GM12878 (cell line): ENCODE data around the gene CALHM1. TPM values are rescaled to one million over a fixed set of nuclear protein-coding genes. Genes with fewer than 3 reads are reported as not detected.

ENCODE experiments used
- ATAC-seq: fragments of 200-7000 bp; cut with Tn5 transposase; 3 replicates; pipeline ENCODE4 v1.9.1; 2020; ENCODE audit warnings: mild to moderate bottlenecking, moderate library complexity
- BruUV-seq: library from RNA; stranded (reverse); fragments of 400-500 nt; replicated peaks from 2 replicates; lab custom pipeline; 2021; lab: Mats Ljungman, UMichigan
- CTCF ChIA-PET: fragments of 300-600 bp; sonication (Branson Sonifier 250); formaldehyde crosslinking; extraction: SDS; loops from one replicate; lab custom pipeline; 2021; ENCODE audit warnings: inconsistent platforms; lab: Yijun Ruan, JAX
- POLR2A ChIA-PET: fragments of 350-600 bp; formaldehyde crosslinking; extraction: SDS; loops from one replicate; lab custom pipeline; 2021; ENCODE audit warnings: inconsistent platforms; lab: Charles Lee
- RAD21 ChIA-PET: fragments of 300-600 bp; sonication (Branson Sonifier 250); formaldehyde crosslinking; loops from one replicate; lab custom pipeline; 2023; ENCODE audit warnings: antibody characterized with exemption; ENCODE audit not compliant: unreplicated experiment; lab: Charles Lee
- SMC1A ChIA-PET: fragments of 300-600 bp; sonication (Branson Sonifier 250); formaldehyde crosslinking; loops from one replicate; lab custom pipeline; 2023; ENCODE audit not compliant: unreplicated experiment, uncharacterized antibody; lab: Charles Lee
- DNase-seq: peaks from one replicate; pipeline ENCODE4 v3.0.0-alpha.2; 2011; ENCODE audit warnings: low read depth, low spot score
- FAIRE-seq: peaks from 3 replicates; lab custom pipeline; 2011; peaks lifted over from hg19 to GRCh38; lab: Jason Lieb, UNC
- H2AFZ ChIP-seq: 2 replicates; pipeline ENCODE4 v1.6.0; 2011; ENCODE audit warnings: low read depth, low read length, control low read depth; ENCODE audit not compliant: control insufficient read depth
- H3K27ac ChIP-seq: 2 replicates; pipeline ENCODE4 v1.5.1; 2011; ENCODE audit warnings: control low read depth; ENCODE audit not compliant: control insufficient read depth, insufficient read depth
- H3K27me3 ChIP-seq, 2 experiments: replicated peaks in 1 of 2; 2 replicates each; pipeline versions ENCODE4 v1.6.0 to v1.6.1; 2011; ENCODE audit warnings: low read length in 1 of 2; ENCODE audit not compliant: control insufficient read depth in 2 of 2, insufficient read depth in 2 of 2
- H3K36me3 ChIP-seq, 2 experiments: 2 replicates each; pipeline ENCODE4 v1.5.1; 2011; ENCODE audit warnings: low read length in 1 of 2; ENCODE audit not compliant: control insufficient read depth in 2 of 2, insufficient read depth in 2 of 2
- H3K4me1 ChIP-seq: 2 replicates; pipeline ENCODE4 v1.6.1; 2011; ENCODE audit warnings: mild to moderate bottlenecking, low read length, moderate library complexity, mixed read lengths; ENCODE audit not compliant: control insufficient read depth, insufficient read depth
- H3K4me2 ChIP-seq: 2 replicates; pipeline ENCODE4 v1.6.0; 2011; ENCODE audit warnings: control low read depth; ENCODE audit not compliant: control insufficient read depth, insufficient read depth
- H3K4me3 ChIP-seq: fragments of 200-600 bp; sonication (generic); 2 replicates; pipeline ENCODE4 v1.5.1; 2016
- H3K79me2 ChIP-seq: 2 replicates; pipeline ENCODE4 v1.6.0; 2011; ENCODE audit warnings: low read length; ENCODE audit not compliant: control insufficient read depth, insufficient read depth
- H3K9ac ChIP-seq: 2 replicates; pipeline ENCODE4 v1.8.0; 2011; ENCODE audit warnings: low read length, control low read depth, mixed read lengths; ENCODE audit not compliant: control insufficient read depth, insufficient read depth
- H3K9me3 ChIP-seq: replicated peaks from 3 replicates; pipeline ENCODE4 v1.5.1; 2011; ENCODE audit warnings: mild to moderate bottlenecking, low read length; ENCODE audit not compliant: control insufficient read depth, insufficient read depth
- H4K20me1 ChIP-seq: 2 replicates; pipeline ENCODE4 v1.6.0; 2011; ENCODE audit not compliant: control insufficient read depth, insufficient read depth
- CBX5 ChIP-seq: sonication (generic); IDR thresholded peaks from 2 replicates; pipeline ENCODE4 v1.6.1; 2016; ENCODE audit warnings: low read depth, moderate library complexity, mild to moderate bottlenecking, inconsistent platforms
- EED ChIP-seq: sonication (generic); IDR thresholded peaks from 2 replicates; pipeline ENCODE4 v1.6.1; 2016; ENCODE audit warnings: antibody characterized with exemption, low read depth
- IRF3 ChIP-seq: fragments of 450-650 bp; IDR thresholded peaks from 2 replicates; pipeline ENCODE4 v1.6.1; 2014; ENCODE audit warnings: mild to moderate bottlenecking
- POLR2AphosphoS5 ChIP-seq: IDR thresholded peaks from 2 replicates; pipeline ENCODE4 v1.6.1; 2011; ENCODE audit warnings: mild to moderate bottlenecking, low read length, inconsistent platforms
- POU2F2 ChIP-seq: IDR thresholded peaks from 3 replicates; pipeline ENCODE4 v1.6.1; 2011; ENCODE audit warnings: low read depth, mild to moderate bottlenecking, low read length, borderline replicate concordance
- SPI1 ChIP-seq: IDR thresholded peaks from 2 replicates; pipeline ENCODE4 v1.6.1; 2011; ENCODE audit warnings: low read depth, mild to moderate bottlenecking, low read length, moderate library complexity, borderline replicate concordance; ENCODE audit not compliant: insufficient read depth
- TBL1XR1 ChIP-seq: IDR thresholded peaks from 2 replicates; pipeline ENCODE4 v1.6.1; 2012; ENCODE audit warnings: low read depth, low read length, improper control_type of control experiment
- ZNF384 ChIP-seq: IDR thresholded peaks from 2 replicates; pipeline ENCODE4 v1.6.1; 2012; ENCODE audit warnings: low read depth, mild to moderate bottlenecking, low read length, improper control_type of control experiment, borderline replicate concordance
- ZSCAN29 ChIP-seq: fragments of 450-650 bp; IDR thresholded peaks from 2 replicates; pipeline ENCODE4 v1.6.1; 2017; ENCODE audit warnings: mild to moderate bottlenecking, moderate library complexity
- WGBS: methylation state at CpG from one replicate; pipeline ENCODE4 v1.1.6; 2016; ENCODE audit warnings: low lambda C conversion rate; ENCODE audit not compliant: insufficient replicate concordance, insufficient coverage; ENCODE audit errors: missing lambda C conversion rate; 5-methylcytosine and 5-hydroxymethylcytosine counted together
- in situ Hi-C: fragments of 300-500 bp; cut with MboI; formaldehyde crosslinking; loops from 9 replicates; pipeline ENCODE4 v1.14.3; 2018; ENCODE audit warnings: mixed read lengths
- intact Hi-C: fragments of 100-400 bp; cut with micrococcal nuclease; formaldehyde crosslinking; loops from one replicate; pipeline ENCODE4 v1.14.2; 2022; ENCODE audit not compliant: unreplicated experiment
- polyA plus RNA-seq, 11 experiments: library from polyadenylated mRNA; depleted of rRNA in 4 of 11; unstranded in 6 of 11; stranded (reverse) in 5 of 11; fragments of >200 nt; fragmentation: Nextera tagmentation in 4 of 11; fragmentation: Illumina TruSeq in 1 of 11; extraction: Ambion mirVana in 4 of 11; extraction: Trizol in 1 of 11; gene quantifications; 1 replicate in 1 of 11; 2 replicates in 10 of 11; pipeline versions ENCODE4 v1.2.1 to v1.2.3, GENCODE V29; 2011 to 2016; ENCODE audit warnings: inconsistent platforms in 2 of 11, missing spikeins in 2 of 11, low read depth in 1 of 11
- total RNA-seq, 4 experiments: library from RNA; depleted of rRNA in 3 of 4; stranded (reverse); fragments of >200 nt in 3 of 4; fragmentation: Illumina TruSeq in 1 of 4; extraction: Trizol in 1 of 4; gene quantifications; 2 replicates each; pipeline versions ENCODE4 v1.2.1 to v1.2.3, GENCODE V29; 2013 to 2021
- TF ChIP-seq, protein P1 (sequence below): fragments of 150-350 bp; IDR thresholded peaks from 2 replicates; pipeline ENCODE4 v1.6.1; 2016; ENCODE audit warnings: low read depth, low read length

CALHM1 gene
- total and polyA plus RNA-seq, 10 of the 15 experiments (the other 5 are each of a cell fraction or from before 2014, with no cell fraction given) = 0.05 to 1.7 (median 0.17) TPM

GRCh38 chr10:103466734-103467133 is 8.0 kb upstream of the CALHM1 start:
- Histone ChIP-seq H3K79me2 (no peaks in the 10 kb centered on the region), H3K27ac (peak overlapping the region; percentile 92), H3K27me3 (no peaks in the 10 kb centered on the region), H3K4me1 (peaks cover 61% of the 10 kb centered on the region), H3K9ac (peak overlapping the region; percentile 73), H4K20me1 (no peaks in the 10 kb centered on the region), H3K4me3 (0 out of 2 replicates have a peak overlapping the region, but pooled peaks have one; percentile 33), H3K4me2 (peak overlapping the region; percentile 72), H2AFZ (peak overlapping the region; percentile 29), H3K9me3 (no peaks in the 10 kb centered on the region), H3K36me3 (no peaks in the 10 kb centered on the region)
- WGBS = 0% methylated on average over 3 of the region's 3 CpGs
- in situ Hi-C loops (no loop called here), intact Hi-C loops (no loop called here)
- RAD21 ChIA-PET = interaction anchor here (1.0 to 3.9 kb wide), 6 partner anchors 8 to 21 kb away, joined by 3 to 55 read pairs (median 5); partner anchors contain the start of gene CALHM2
- POLR2A ChIA-PET = interaction anchor here (0.6 to 9.3 kb wide), 5 partner anchors 8 to 289 kb away, joined by 4 to 144 read pairs (median 11); partner anchors contain the start of genes CALHM1 and CALHM2
- SMC1A ChIA-PET = interaction anchor here (0.9 to 4.1 kb wide), 5 partner anchors 10 to 68 kb away, joined by 3 to 32 read pairs (median 9); partner anchors contain the start of gene CALHM2
- CTCF ChIA-PET = interaction anchor here (1.0 to 9.2 kb wide), 7 partner anchors 9 to 98 kb away, joined by 3 to 52 read pairs (median 5); partner anchors contain the start of genes CALHM2 and TAF5
- TF ChIP-seq ZSCAN29 (no peak), EED (no peak), ZNF384 (no peak), POLR2AphosphoS5 (0 out of 2 replicates have a peak, but pooled peaks have one; percentile 15)
- FAIRE-seq (no peak), DNase-seq (no peak), ATAC-seq (0 out of 3 replicates have a peak, but pooled peaks have one; percentile 2)
- BruUV-seq = TSS peak; percentile 96

DNA sequence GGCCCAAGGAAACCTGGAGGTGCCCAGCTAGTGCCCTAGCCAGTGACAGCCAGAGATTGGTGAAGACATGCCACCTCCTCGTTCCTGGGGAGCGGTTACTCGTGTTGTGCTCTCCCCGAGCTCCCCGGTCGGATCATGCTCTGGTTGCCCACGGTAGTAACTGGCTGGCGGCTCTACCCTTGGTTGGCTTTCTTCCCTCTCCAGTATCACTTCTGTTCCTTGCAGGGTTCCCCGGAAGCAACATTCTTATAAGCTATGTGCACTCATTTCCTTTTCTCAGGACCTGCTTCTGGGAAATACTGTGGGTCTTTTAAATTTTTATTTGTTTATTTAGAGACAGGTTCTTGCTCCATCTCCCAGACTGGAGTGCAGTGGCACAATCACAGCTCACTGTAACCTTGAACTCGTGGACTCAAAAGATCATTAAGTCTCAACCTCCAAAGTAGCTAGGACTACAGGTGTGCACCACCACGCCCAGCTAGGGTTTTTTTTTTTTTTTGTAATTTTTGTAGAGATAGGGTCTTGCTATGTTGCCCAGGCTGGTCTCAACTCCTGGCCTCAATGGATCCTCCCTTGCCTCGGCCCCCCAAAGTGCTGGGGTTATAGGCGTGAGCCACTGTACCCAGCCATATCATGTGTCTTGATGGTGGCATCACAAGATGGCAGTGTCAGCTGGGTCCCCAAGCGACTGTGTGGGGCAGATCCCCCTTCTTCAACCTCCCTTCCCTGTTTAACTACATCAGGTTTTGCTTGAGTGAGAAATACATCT is 6.9 kb upstream of the CALHM1 start:
- in situ Hi-C loops (no loop called here), intact Hi-C loops (no loop called here)
- 36% methylated on average over 14 of the region's 14 CpGs for WGBS
- POLR2A ChIA-PET = interaction anchor here (0.7 to 9.3 kb wide), 4 partner anchors 10 to 25 kb away, joined by 3 to 144 read pairs (median 15); partner anchors contain the start of gene CALHM2
- Histone ChIP-seq H3K4me1 (peaks cover 52% of the 10 kb centered on the region), H3K9me3 (no peaks in the 10 kb centered on the region), H3K27ac (peak overlapping the region; percentile 53), H3K4me2 (no peak overlapping the region), H2AFZ (no peak overlapping the region), H4K20me1 (no peaks in the 10 kb centered on the region), H3K36me3 (no peaks in the 10 kb centered on the region), H3K27me3 (no peaks in the 10 kb centered on the region), H3K79me2 (no peaks in the 10 kb centered on the region), H3K9ac (no peak overlapping the region), H3K4me3 (no peak overlapping the region)
- CTCF ChIA-PET = interaction anchor here (0.5 to 9.2 kb wide), 9 partner anchors 10 to 97 kb away, joined by 3 to 52 read pairs (median 4); partner anchors contain the start of genes CALHM2 and TAF5
- DNase-seq = no peak
- RAD21 ChIA-PET = interaction anchor here (0.6 to 3.9 kb wide), 8 partner anchors 8 to 25 kb away, joined by 3 to 55 read pairs (median 4); partner anchors contain the start of gene CALHM2
- no peak for FAIRE-seq
- peak; percentile 13 for ATAC-seq
- SMC1A ChIA-PET = interaction anchor here (0.7 to 4.1 kb wide), 7 partner anchors 9 to 753 kb away, joined by 3 to 32 read pairs (median 7); partner anchors contain the start of gene CALHM2
- BruUV-seq = no TSS peak
- TF ChIP-seq, protein P1, sequence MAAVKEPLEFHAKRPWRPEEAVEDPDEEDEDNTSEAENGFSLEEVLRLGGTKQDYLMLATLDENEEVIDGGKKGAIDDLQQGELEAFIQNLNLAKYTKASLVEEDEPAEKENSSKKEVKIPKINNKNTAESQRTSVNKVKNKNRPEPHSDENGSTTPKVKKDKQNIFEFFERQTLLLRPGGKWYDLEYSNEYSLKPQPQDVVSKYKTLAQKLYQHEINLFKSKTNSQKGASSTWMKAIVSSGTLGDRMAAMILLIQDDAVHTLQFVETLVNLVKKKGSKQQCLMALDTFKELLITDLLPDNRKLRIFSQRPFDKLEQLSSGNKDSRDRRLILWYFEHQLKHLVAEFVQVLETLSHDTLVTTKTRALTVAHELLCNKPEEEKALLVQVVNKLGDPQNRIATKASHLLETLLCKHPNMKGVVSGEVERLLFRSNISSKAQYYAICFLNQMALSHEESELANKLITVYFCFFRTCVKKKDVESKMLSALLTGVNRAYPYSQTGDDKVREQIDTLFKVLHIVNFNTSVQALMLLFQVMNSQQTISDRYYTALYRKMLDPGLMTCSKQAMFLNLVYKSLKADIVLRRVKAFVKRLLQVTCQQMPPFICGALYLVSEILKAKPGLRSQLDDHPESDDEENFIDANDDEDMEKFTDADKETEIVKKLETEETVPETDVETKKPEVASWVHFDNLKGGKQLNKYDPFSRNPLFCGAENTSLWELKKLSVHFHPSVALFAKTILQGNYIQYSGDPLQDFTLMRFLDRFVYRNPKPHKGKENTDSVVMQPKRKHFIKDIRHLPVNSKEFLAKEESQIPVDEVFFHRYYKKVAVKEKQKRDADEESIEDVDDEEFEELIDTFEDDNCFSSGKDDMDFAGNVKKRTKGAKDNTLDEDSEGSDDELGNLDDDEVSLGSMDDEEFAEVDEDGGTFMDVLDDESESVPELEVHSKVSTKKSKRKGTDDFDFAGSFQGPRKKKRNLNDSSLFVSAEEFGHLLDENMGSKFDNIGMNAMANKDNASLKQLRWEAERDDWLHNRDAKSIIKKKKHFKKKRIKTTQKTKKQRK = no peak
- no peak for TF ChIP-seq CBX5
- no peak for TF ChIP-seq POU2F2
- TF ChIP-seq TBL1XR1 = no peak
- no peak for TF ChIP-seq IRF3
- peak; percentile 7; the same call in 1 of the 2 replicates for TF ChIP-seq SPI1
